HG03060 (cell line): Measurements from ENCODE around the gene LSM2.

Experiments
- ATAC-seq: cut with Tn5 transposase; IDR thresholded peaks from one replicate; pipeline ENCODE4 v1.9.1; 2021; ENCODE audit warnings: low read depth, moderate number of reproducible peaks; ENCODE audit not compliant: unreplicated experiment

Gene LSM2

GRCh38 chr6:31778193-31778592 is 28.6 kb downstream of the LSM2 start:
- ATAC-seq: no peak

- no peak for ATAC-seq
Measured at GRCh38 chr6:31777667-31778050, 29.1 kb downstream of the LSM2 start.

GRCh38 chr6:31776989-31777666 is 29.6 kb downstream of the LSM2 start, which contains the start of gene VWA7:
Gene VWA7, minus strand, starts transcription at chr6:31777328. Its CDS starts 549 bp downstream, at chr6:31776779.
- ATAC-seq: no peak

- ATAC-seq: no peak
Measured at GRCh38 chr6:31776485-31776988, 30.2 kb downstream of the LSM2 start.

GRCh38 chr6:31775633-31776484 is 30.9 kb downstream of the LSM2 start:
- ATAC-seq: no peak

- ATAC-seq: no peak
Measured at GRCh38 chr6:31775184-31775583, 31.6 kb downstream of the LSM2 start.

GRCh38 chr6:31771992-31772358 is 34.8 kb downstream of the LSM2 start:
- no peak for ATAC-seq

GRCh38 chr6:31770860-31771259 is 35.9 kb downstream of the LSM2 start:
- no peak for ATAC-seq

GRCh38 chr6:31769684-31770371 is 36.9 kb downstream of the LSM2 start:
- no peak for ATAC-seq

- ATAC-seq: no peak
Measured at GRCh38 chr6:31768363-31769257, 38.2 kb downstream of the LSM2 start.

- no peak for ATAC-seq
Measured at GRCh38 chr6:31767096-31767645, 39.6 kb downstream of the LSM2 start.

- no peak for ATAC-seq
Measured at GRCh38 chr6:31765910-31766794, 40.6 kb downstream of the LSM2 start.

- ATAC-seq: no peak
Measured at GRCh38 chr6:31765559-31765909, 41.2 kb downstream of the LSM2 start.

- ATAC-seq: no peak
Measured at GRCh38 chr6:31764198-31764597, 42.6 kb downstream of the LSM2 start.

GRCh38 chr6:31763619-31763940 is 43.2 kb downstream of the LSM2 start:
- ATAC-seq: no peak

- no peak for ATAC-seq
Measured at GRCh38 chr6:31762878-31763618, 43.7 kb downstream of the LSM2 start.

- no peak for ATAC-seq
Measured at GRCh38 chr6:31762356-31762755, 44.4 kb downstream of the LSM2 start, which contains the start of gene SAPCD1. Gene SAPCD1, plus strand, starts transcription at chr6:31762656. Its CDS starts 399 bp downstream, at chr6:31763055.

GRCh38 chr6:31761343-31761742 is 45.4 kb downstream of the LSM2 start:
- no peak for ATAC-seq
